GM12872 (cell line): ENCODE measurements around the gene CFAP74.

Source experiments
- CTCF ChIP-seq: IDR thresholded peaks from 3 replicates; pipeline ENCODE4 v1.5.1; 2011; ENCODE audit warnings: low read depth, mild to moderate bottlenecking, low read length, moderate library complexity; ENCODE audit not compliant: insufficient read depth

CFAP74 gene

GRCh38 chr1:2049718-2050431, 46.3 kb upstream of the CFAP74 start, which contains the start of gene PRKCZ:
PRKCZ (plus strand) TSS chr1:2050411; CDS start chr1:2050631, 220 bp downstream.
- no peak for TF ChIP-seq CTCF

DNA sequence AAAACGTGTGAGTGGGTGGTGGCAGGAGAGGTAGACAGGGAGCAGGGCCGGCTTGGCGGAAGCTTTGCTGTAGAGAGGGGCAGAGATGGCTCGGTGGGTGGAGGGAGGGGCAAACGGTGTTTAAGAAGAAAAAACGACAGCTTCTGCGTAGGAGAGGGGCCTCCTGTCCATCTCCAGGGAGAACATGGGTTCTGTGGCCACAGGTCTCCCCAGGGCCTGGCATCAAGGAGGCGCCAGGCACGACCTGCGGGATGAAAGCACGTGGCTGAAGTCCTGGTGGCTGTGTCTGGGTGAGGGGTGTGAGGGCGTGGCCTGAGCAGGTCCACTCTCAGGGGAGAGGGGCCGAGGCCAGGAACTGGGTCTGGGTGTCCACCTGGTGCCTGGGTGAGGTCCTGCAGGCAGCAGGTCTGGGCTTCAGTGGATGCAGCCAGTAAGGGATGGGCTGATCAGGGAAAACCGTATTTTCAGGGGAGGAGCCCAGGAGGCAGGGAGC, 45.7 kb upstream of the CFAP74 start:
- peak; percentile 29; the same call in 1 of the 3 replicates for TF ChIP-seq CTCF

GRCh38 chr1:2047749-2048729, 44.5 kb upstream of the CFAP74 start:
- no peak for TF ChIP-seq CTCF

DNA sequence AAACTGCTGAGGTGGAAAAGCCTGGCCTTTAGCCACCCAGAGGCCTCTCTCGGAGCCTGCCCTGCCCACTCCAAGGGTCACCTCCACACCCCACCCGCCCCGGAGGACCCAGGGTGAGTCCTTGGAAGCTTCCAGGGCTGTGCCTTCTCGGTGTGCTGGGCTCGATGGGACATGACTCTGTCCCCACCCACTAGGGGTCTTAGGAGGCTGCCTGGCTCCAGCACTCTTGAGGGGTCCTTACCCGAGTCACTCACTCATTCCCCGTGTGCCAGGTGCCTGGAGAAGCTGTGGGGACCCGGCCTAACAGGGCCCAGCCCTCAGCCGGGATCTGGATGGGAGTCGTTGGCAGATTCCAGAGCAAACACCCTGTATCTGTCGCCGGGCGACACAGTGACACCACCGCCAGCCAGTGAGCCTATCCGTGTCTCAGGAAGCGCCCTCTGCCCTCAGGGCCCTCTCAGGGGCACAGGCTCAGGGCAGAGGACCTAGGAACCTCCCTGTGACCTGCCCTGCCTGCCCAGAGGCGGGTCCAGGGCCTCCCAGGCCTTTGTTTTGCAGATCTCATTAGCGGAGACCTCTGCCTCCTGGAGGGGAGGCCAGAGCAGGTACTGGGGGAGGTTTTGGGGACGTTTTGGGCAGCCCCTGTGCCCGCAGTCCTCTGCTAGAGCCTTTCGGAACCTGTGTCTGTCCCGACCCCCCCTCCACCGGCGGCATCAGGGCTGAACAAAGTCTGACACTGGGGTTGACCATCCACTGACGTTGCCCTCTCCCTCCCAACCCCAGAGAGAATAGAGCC, 43.6 kb upstream of the CFAP74 start:
- TF ChIP-seq CTCF = no peak

- peak; percentile 84 for TF ChIP-seq CTCF
Measured at GRCh38 chr1:2046174-2046917, 42.8 kb upstream of the CFAP74 start.

DNA sequence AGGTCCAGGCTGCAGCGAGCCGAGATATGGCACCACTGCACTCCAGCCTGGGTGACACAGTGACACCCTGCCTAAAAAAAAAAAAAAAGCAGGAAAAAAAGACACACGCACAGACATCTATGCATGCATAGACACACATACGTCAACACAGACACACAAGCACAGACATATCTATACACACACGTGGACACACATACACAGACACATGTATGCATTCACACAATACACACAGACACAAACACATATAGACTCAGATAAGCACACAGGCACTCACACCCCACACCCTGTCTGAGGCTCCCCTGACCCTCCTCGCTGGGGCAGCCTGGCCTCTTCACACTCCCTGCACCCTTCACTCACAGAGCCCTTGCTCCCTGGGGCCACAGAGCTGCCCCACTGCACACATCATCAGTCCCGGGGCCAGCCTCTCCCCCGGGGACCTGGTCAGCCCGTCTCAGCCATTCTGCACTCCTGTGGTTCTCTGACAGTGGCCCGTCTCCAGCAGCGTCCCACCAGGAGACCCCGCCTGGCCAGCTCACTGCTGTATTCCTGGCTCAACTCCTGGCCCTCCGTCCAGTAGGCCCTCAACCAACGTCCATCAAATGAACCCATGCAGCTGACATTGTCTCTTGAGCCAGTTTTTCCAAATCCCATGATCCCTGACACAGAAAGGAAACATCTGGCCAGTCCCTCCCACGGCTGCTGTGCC, 42.0 kb upstream of the CFAP74 start:
- TF ChIP-seq CTCF = no peak
